ENCODE measurements around the gene CABP5.
"Not testable (repeated sequence)": the region's sequence is repeated elsewhere in the genome, so short reads cannot be mapped to it uniquely, and the experiment has no call there.

CABP5 gene

GRCh38 chr19:48043675-48044258 lies at the start of gene CABP5:
CABP5 (minus strand) TSS chr19:48044079; CDS start chr19:48043922, 157 bp downstream.
- DNase-seq (ENCODE audit: low read depth in 2 of 2, low spot score in 1 of 2), result no peak

- DNase-seq (ENCODE audit: low read depth in 2 of 2, low spot score in 1 of 2), result not testable (repeated sequence)
These were observed 47.3 kb upstream of the CABP5 start for GRCh38 chr19:48091111-48091718.

GRCh38 chr19:48090281-48090802 lies 46.5 kb upstream of the CABP5 start:
- DNase-seq (ENCODE audit: low read depth in 2 of 2, low spot score in 1 of 2), result no peak

- not testable (repeated sequence) for DNase-seq (ENCODE audit: low read depth in 2 of 2, low spot score in 1 of 2)
These were observed 45.1 kb upstream of the CABP5 start for GRCh38 chr19:48088991-48089390.

- DNase-seq (ENCODE audit: low read depth in 2 of 2, low spot score in 1 of 2), result no peak
These were observed 42.3 kb upstream of the CABP5 start for GRCh38 chr19:48085904-48086864.

GRCh38 chr19:48085076-48085475 lies 41.2 kb upstream of the CABP5 start:
- no peak for DNase-seq (ENCODE audit: low read depth in 2 of 2, low spot score in 1 of 2)

- no peak for DNase-seq (ENCODE audit: low read depth in 2 of 2, low spot score in 1 of 2)
These were observed 37.2 kb upstream of the CABP5 start for GRCh38 chr19:48081106-48081505.

GRCh38 chr19:48070177-48070769 lies 26.4 kb upstream of the CABP5 start:
- DNase-seq (ENCODE audit: low read depth in 2 of 2, low spot score in 1 of 2), result not testable (repeated sequence)

- no peak for DNase-seq (ENCODE audit: low read depth in 2 of 2, low spot score in 1 of 2)
These were observed 25.6 kb upstream of the CABP5 start for GRCh38 chr19:48069435-48069834.

GRCh38 chr19:48064509-48064908 lies 20.6 kb upstream of the CABP5 start:
- DNase-seq (ENCODE audit: low read depth in 2 of 2, low spot score in 1 of 2), result no peak

- no peak for DNase-seq (ENCODE audit: low read depth in 2 of 2, low spot score in 1 of 2)
These were observed 17.8 kb upstream of the CABP5 start for GRCh38 chr19:48061401-48062344.

GRCh38 chr19:48060381-48060780 lies 16.5 kb upstream of the CABP5 start:
- DNase-seq (ENCODE audit: low read depth in 2 of 2, low spot score in 1 of 2), result no peak

- no peak for DNase-seq (ENCODE audit: low read depth in 2 of 2, low spot score in 1 of 2)
These were observed 15.5 kb upstream of the CABP5 start for GRCh38 chr19:48059331-48059730.

- DNase-seq (ENCODE audit: low read depth in 2 of 2, low spot score in 1 of 2), result no peak
These were observed 10.0 kb upstream of the CABP5 start for GRCh38 chr19:48053856-48054255.

- no peak for DNase-seq (ENCODE audit: low read depth in 2 of 2, low spot score in 1 of 2)
These were observed 9.2 kb upstream of the CABP5 start for GRCh38 chr19:48053076-48053475.

GRCh38 chr19:48051335-48052033 lies 7.6 kb upstream of the CABP5 start:
- no peak for DNase-seq (ENCODE audit: low read depth in 2 of 2, low spot score in 1 of 2)

- DNase-seq (ENCODE audit: low read depth in 2 of 2, low spot score in 1 of 2), result no peak
These were observed 682 bp upstream of the CABP5 start for GRCh38 chr19:48044561-48044960.

- no peak for DNase-seq (ENCODE audit: low read depth in 2 of 2, low spot score in 1 of 2)
These were observed 1.9 kb downstream of the CABP5 start for GRCh38 chr19:48041877-48042580.

GRCh38 chr19:48036765-48037164 lies 7.1 kb downstream of the CABP5 start:
- no peak for DNase-seq (ENCODE audit: low read depth in 2 of 2, low spot score in 1 of 2)

Data from stimulated activated CD8-positive, alpha-beta memory T cell treated with anti-CD3 and anti-CD28 coated beads, Interleukin-4, amount 100 ng/mL, for 4 hours (primary cell).